ENCODE data around the gene TMEM256.
A peak's percentile ranks its signal among the peaks of the same experiment; 100 is the strongest.
"Not testable (repeated sequence)": the region's sequence is repeated elsewhere in the genome, so short reads cannot be mapped to it uniquely, and the experiment has no call there.

Gene TMEM256

DNA sequence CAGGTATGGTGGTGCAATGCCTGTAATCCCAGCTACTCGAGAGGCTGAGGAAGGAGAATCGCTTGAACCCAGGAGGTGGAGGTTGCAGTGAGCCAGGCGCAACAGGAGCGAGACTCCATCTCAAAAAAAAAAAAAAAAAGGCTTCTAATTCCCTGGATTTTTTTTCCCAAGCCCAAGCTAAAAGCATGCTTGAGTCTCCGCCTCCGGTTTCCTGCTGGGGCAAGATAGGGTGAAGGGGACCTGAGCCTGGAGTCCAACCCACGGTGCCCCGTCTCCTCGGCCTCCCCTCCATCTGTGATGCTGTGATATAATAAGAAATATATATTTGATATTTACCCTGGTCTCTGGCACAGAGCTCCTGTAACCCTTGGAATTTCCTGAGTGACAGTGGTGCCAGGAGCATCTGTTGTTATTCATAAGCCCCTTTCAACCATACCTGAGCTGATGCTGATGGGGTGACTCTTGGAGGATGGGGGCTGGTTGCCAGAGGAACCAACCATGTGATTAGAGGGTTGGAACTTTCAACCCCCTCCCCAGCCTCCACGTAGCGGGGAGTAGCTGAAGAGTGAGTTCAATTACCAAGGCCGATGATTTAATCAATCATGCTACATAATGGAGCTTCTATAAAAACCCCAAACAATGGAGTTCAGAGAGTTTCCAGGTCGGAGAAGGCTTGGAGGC lies 35.8 kb downstream of the TMEM256 start:
- in situ Hi-C loops (cut with HindIII; ENCODE audit: low pct_ligation_motif_present, low pct_unique_long_range_greater_than_20kb, low sequenced_read_pairs): no loop called here
- DNase-seq: no peak

DNA sequence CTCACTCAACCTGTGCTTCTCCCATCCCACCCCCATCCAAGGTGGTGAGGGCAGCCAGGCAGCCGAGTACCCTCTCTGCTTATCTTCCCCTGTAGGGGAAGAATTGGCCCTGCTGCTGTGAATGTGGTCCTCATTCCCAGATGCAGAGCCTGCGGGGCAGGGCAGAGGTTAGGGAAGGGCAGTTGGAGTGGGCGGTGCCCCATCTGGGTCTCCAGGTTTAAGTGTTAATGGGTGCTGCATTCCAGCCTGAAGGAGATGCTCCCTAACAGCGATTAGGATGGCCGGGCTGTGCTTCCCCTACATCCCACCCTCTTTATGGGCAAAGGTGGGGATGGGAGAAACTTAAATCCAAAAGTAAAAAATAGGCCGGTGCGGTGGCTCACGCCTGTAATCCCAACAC lies 36.8 kb downstream of the TMEM256 start:
- in situ Hi-C loops (cut with HindIII; ENCODE audit: low pct_ligation_motif_present, low pct_unique_long_range_greater_than_20kb, low sequenced_read_pairs): no loop called here

DNA sequence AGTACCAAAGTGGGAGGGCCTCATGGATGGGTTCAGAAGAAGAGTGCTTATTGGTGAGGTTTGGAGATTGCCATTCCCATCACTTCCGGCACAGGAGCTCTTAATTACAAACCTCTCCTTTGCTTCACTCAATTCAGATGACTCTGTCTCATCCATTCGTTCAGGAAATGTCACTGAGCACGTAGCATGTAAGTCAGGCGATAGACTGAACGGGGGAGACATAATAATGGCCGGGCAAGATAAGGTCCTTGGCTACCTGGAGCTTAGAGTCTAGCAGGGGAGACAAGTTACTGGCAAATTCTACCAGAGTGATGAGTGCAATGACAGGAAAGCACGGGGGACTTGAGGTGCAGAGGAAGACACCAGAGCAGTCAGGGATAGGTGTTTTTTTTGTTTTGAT lies 37.9 kb downstream of the TMEM256 start:
- in situ Hi-C loops (cut with HindIII; ENCODE audit: low pct_ligation_motif_present, low pct_unique_long_range_greater_than_20kb, low sequenced_read_pairs); DNase-seq: not testable (repeated sequence)

More for the DNA sequence above, 36.8 kb downstream of the TMEM256 start:
- no peak for DNase-seq

DNA sequence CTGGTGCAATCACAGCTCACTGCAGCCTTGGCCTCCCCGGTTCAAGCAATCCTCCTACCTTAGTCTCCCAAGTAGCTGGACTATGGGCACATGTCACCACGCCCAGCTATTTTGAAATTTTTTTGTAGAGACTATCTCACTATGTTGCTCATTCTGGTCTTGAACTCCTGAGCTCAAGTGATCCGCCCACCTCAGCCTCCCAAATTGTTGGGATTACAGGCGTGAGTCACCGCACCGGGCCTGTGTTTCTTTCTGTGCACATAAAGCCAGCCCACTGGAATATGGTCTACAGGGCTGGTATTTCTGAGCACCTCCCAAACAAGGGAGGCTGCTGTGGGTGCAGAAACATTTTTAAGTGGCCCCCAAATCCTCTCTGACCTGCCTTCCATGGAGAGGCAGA lies 40.6 kb downstream of the TMEM256 start:
- DNase-seq: no peak
- in situ Hi-C loops (cut with HindIII; ENCODE audit: low pct_ligation_motif_present, low pct_unique_long_range_greater_than_20kb, low sequenced_read_pairs): no loop called here

DNA sequence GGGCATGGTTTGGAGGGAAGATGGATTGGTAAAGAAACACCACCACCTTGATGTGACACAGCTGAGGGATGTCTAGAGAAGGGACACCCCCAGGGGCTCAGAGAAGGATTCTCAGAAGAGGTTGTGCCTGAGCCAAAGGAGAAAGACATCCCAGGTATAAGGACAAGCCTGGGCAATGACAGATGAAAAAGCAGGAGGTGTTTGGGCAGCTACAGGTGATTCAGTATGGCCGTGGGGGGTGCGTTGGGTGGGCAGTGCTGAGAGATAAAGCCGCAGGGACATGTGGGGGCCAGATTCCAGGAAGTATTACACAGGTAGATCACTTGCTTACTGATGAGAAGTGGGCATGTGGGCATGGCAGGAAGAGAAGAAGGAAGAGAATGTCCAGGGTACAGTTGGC lies 42.0 kb downstream of the TMEM256 start:
- in situ Hi-C loops (cut with HindIII; ENCODE audit: low pct_ligation_motif_present, low pct_unique_long_range_greater_than_20kb, low sequenced_read_pairs): no loop called here
- DNase-seq: no peak

DNA sequence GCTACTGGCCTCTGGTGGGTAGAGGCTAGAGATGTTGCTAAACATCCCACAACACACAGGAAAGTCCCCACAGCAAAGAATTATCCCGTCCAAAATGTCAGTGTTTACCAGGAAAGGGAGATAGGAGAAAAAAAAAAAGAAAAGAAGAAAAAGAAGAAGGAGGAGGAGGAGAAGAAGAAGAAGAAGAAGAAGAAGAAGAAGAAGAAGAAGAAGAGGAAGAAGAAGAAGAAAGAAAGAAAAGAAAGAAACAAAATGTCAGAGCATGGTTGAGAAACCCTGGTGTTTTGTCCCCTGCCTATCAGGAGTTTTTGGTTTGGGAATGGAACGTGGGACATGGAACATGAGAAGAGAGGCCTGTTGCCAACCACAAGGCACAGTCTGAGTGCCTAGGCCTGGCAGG lies 46.5 kb downstream of the TMEM256 start:
- no peak for DNase-seq
- in situ Hi-C loops (cut with HindIII; ENCODE audit: low pct_ligation_motif_present, low pct_unique_long_range_greater_than_20kb, low sequenced_read_pairs): no loop called here

DNA sequence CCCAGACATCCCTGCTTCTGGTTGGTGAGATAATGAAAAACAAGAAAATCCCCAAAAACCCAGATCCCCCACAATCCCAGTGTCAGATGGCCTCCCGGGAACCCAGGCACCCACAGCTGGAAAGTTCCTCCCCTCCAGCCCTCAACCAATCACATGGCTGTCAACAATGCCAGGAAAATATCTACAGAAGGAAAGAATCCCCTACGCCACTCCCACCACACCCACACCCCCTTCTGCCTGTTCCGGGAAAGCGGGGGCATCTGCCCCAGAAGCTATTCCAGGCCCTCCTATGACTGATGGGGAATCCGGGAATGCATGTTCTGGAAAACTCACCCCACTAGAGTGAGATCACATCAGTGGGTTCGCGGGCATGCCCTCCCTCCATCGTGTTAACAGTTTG lies 47.1 kb downstream of the TMEM256 start:
- DNase-seq: no peak
- in situ Hi-C loops (cut with HindIII; ENCODE audit: low pct_ligation_motif_present, low pct_unique_long_range_greater_than_20kb, low sequenced_read_pairs): no loop called here

DNA sequence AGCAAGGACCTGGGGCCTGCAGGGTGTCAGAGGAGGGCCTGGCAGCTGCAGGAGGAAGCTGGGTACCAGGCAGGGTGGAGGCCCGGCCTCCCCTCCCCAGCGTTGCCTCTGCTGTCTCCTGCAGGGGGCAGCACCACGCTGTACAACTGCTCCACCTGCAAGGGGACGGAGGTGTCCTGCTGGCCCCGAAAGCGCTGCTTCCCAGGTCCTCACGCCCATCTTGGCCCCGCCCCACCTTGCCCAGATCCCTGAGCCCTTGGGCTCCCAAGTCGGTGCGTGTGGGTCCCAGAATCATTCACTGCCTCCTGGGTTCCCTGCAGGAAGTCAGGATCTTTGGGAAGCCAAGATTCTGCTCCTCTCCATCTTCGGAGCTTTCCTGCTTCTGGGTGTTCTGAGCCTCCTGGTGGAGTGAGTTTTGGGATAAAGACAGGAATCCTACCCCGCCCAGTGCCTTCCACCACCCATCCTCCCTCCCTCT lies 47.8 kb downstream of the TMEM256 start:
- DNase-seq: peak; percentile 80
- in situ Hi-C loops (cut with HindIII; ENCODE audit: low pct_ligation_motif_present, low pct_unique_long_range_greater_than_20kb, low sequenced_read_pairs): no loop called here

DNA sequence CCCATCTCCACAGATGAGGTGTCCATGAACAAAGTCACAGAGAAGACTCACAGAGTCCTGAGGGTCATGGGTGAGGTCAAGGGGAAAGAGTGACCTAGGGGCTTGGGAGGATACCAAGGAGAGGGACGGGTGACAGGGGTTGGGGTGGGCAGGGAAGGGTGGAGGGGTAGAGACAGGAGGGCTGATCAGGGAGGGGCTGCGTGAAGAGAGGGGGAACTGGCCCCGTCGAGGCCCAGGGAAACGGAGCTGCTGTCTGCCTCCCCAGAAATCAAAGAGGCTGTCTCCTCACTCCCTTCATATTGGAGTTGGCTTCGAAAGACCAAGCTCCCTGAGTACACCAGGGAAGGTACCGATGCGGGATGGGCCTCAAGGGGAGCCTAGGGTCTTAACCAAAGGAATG lies 48.3 kb downstream of the TMEM256 start:
- in situ Hi-C loops (cut with HindIII; ENCODE audit: low pct_ligation_motif_present, low pct_unique_long_range_greater_than_20kb, low sequenced_read_pairs): no loop called here
- DNase-seq: no peak

DNA sequence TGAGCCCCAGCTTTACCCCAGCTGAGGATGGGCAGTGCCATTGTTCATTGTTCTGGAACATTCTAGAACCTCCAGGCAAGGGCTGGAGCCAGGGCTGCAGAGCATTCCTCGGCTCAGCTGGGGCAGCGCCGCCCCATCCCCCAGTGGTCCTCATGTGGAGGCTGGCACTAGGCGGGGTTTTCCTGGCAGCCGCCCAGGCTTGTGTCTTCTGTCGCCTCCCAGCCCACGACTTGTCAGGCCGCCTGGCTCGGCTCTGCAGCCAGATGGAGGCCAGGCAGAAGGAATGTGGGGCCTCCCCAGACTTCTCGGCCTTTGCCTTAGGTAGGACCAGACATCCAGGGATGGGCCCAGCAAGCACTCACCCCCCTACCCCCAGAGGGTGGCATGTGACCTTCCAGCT lies 48.8 kb downstream of the TMEM256 start, which contains the start of gene TMEM95:
TSS of gene TMEM95 (plus strand) at position 104 of the 400 bp plus-strand sequence. CDS start at position 153, 49 bp downstream.
- DNase-seq: no peak
- in situ Hi-C loops (cut with HindIII; ENCODE audit: low pct_ligation_motif_present, low pct_unique_long_range_greater_than_20kb, low sequenced_read_pairs): no loop called here

DNA sequence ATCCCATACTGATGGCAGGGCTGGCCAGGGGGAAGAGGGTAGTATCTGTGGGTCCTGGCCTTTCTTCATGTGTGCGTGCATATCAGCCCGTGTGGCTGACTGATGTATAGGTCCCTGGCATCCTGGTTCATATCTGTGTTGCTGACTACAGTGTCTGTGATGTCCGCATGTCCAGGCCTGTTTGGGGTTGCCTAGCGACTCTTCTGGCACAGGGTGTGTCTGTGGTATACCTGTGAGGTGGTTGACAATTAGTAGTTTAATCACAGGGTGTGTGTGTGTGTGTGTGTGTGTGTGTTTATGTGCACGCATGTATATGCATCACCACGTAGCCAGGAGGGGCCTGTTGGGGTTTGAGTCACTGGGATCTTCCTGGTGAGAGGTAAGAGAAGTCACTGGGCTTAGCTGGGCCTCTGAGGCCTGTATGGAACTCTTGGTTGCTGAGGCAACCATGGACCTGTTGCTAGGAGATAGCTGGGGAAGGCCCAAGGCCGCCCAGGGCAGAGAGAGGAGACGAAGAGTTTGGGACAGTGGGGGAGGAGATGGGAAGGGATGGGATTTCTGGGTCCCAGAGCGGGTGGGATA lies 49.5 kb downstream of the TMEM256 start:
- in situ Hi-C loops (cut with HindIII; ENCODE audit: low pct_ligation_motif_present, low pct_unique_long_range_greater_than_20kb, low sequenced_read_pairs): no loop called here
- no peak for DNase-seq
